SU-DHL-6 (cell line): ENCODE results near the gene CFAP54.

ENCODE experiments used
- H2AFZ ChIP-seq: fragments of 200-600 bp; sonication (generic); 2 replicates; pipeline ENCODE4 v1.6.1; 2014; ENCODE audit warnings: low read depth, mild to moderate bottlenecking, moderate library complexity, mixed read lengths, antibody characterized with exemption, low read length; ENCODE audit not compliant: severe bottlenecking
- H3F3A ChIP-seq: fragments of 200-600 bp; shearing (Covaris generic); 2 replicates; pipeline ENCODE4 v1.6.0; 2016; ENCODE audit warnings: antibody characterized with exemption, mild to moderate bottlenecking; ENCODE audit not compliant: insufficient read depth
- H3K27ac ChIP-seq: fragments of 200-600 bp; sonication (generic); 2 replicates; pipeline ENCODE4 v1.5.1; 2016; ENCODE audit warnings: low read depth, mild to moderate bottlenecking, low read length, moderate library complexity, mixed read lengths
- H3K27me3 ChIP-seq: fragments of 200-600 bp; sonication (generic), shearing (Covaris generic); 2 replicates; pipeline ENCODE4 v1.6.0; 2014; ENCODE audit warnings: mild to moderate bottlenecking, low read length
- H3K36me3 ChIP-seq: fragments of 200-600 bp; sonication (generic); 2 replicates; pipeline ENCODE4 v1.6.1; 2014; ENCODE audit warnings: mild to moderate bottlenecking, low read length, mixed read lengths
- H3K4me2 ChIP-seq: fragments of 300-600, 200-600 bp; shearing (Covaris generic), sonication (generic); 2 replicates; pipeline ENCODE4 v1.6.0; 2014; ENCODE audit warnings: low read length, low read depth, mild to moderate bottlenecking; ENCODE audit not compliant: poor library complexity, severe bottlenecking
- H3K4me3 ChIP-seq: fragments of 200-600 bp; sonication (generic); 2 replicates; pipeline ENCODE4 v1.5.1; 2014; ENCODE audit warnings: antibody characterized with exemption, low read length, mild to moderate bottlenecking, mixed read lengths; ENCODE audit not compliant: insufficient read depth, poor library complexity, severe bottlenecking
- H3K79me2 ChIP-seq: fragments of 200-600 bp; sonication (generic); 2 replicates; pipeline ENCODE4 v1.6.1; 2014; ENCODE audit warnings: mild to moderate bottlenecking, low read length, moderate library complexity; ENCODE audit not compliant: insufficient read depth
- H3K9ac ChIP-seq: fragments of 200-600 bp; sonication (generic); 2 replicates; pipeline ENCODE4 v1.7.0; 2014; ENCODE audit warnings: mild to moderate bottlenecking, low read length
- H3K9me2 ChIP-seq: fragments of 200-600 bp; sonication (generic); replicated peaks from 2 replicates; pipeline ENCODE4 v1.6.1; 2014; ENCODE audit warnings: low read length; ENCODE audit not compliant: insufficient read depth
- H3K9me3 ChIP-seq: fragments of 200-600 bp; sonication (generic); 2 replicates; pipeline ENCODE4 v1.6.1; 2014; ENCODE audit warnings: low read length, mixed read lengths; ENCODE audit not compliant: insufficient read depth
- H4K20me1 ChIP-seq: fragments of 200-600 bp; sonication (generic); 2 replicates; pipeline ENCODE4 v1.6.1; 2014; ENCODE audit warnings: low read depth, mild to moderate bottlenecking, antibody characterized with exemption, low read length, moderate library complexity, mixed read lengths
- CTCF ChIP-seq: fragments of 200-600 bp; sonication (generic); IDR thresholded peaks from one replicate; pipeline ENCODE4 v1.5.1; 2017; ENCODE audit warnings: antibody characterized with exemption, mild to moderate bottlenecking, low read length, moderate library complexity; ENCODE audit not compliant: insufficient read depth, poor library complexity, severe bottlenecking
- EZH2phosphoT487 ChIP-seq: fragments of 200-600 bp; sonication (generic), shearing (Covaris generic); conservative IDR thresholded peaks from 2 replicates; pipeline ENCODE4 v1.6.1; 2018; ENCODE audit warnings: mild to moderate bottlenecking, antibody characterized with exemption, low read length, moderate library complexity, mixed read lengths

Gene CFAP54

GRCh38 chr12:96889273-96889933 lies 400.0 kb downstream of the CFAP54 start:
- no peaks in the 10 kb centered on the region for H4K20me1 ChIP-seq
- no peaks in the 10 kb centered on the region for H3K79me2 ChIP-seq
- no peak overlapping the region for H3K27ac ChIP-seq
- no peak overlapping the region for H3K4me3 ChIP-seq
- no peaks in the 10 kb centered on the region for H3K27me3 ChIP-seq
- H3F3A ChIP-seq: no peaks in the 10 kb centered on the region
- no peaks in the 10 kb centered on the region for H3K36me3 ChIP-seq
- no peaks in the 10 kb centered on the region for H3K9me2 ChIP-seq
- no peak for TF ChIP-seq CTCF
- TF ChIP-seq EZH2phosphoT487: no peak
- H2AFZ ChIP-seq: no peak overlapping the region
- H3K9me3 ChIP-seq: no peaks in the 10 kb centered on the region
- no peak overlapping the region for H3K9ac ChIP-seq
- H3K4me2 ChIP-seq: no peak overlapping the region

- H3K9me2 ChIP-seq: no peaks in the 10 kb centered on the region
- no peaks in the 10 kb centered on the region for H4K20me1 ChIP-seq
- no peaks in the 10 kb centered on the region for H3K36me3 ChIP-seq
- TF ChIP-seq CTCF (no peak), EZH2phosphoT487 (no peak)
- H3K27ac ChIP-seq: no peak overlapping the region
- no peaks in the 10 kb centered on the region for H3K9me3 ChIP-seq
- H3K4me2 ChIP-seq: no peak overlapping the region
- H3K27me3 ChIP-seq: no peaks in the 10 kb centered on the region
- H3K9ac ChIP-seq: no peak overlapping the region
- H3K79me2 ChIP-seq: no peaks in the 10 kb centered on the region
- no peaks in the 10 kb centered on the region for H3F3A ChIP-seq
- H3K4me3 ChIP-seq: no peak overlapping the region
- no peak overlapping the region for H2AFZ ChIP-seq
Observed at GRCh38 chr12:96890331-96890730, 401.0 kb downstream of the CFAP54 start.

GRCh38 chr12:96892104-96892503 lies 402.7 kb downstream of the CFAP54 start:
- no peak overlapping the region for H3K27ac ChIP-seq
- H4K20me1 ChIP-seq: no peaks in the 10 kb centered on the region
- H3K4me3 ChIP-seq: no peak overlapping the region
- no peaks in the 10 kb centered on the region for H3K36me3 ChIP-seq
- no peaks in the 10 kb centered on the region for H3K9me2 ChIP-seq
- no peaks in the 10 kb centered on the region for H3F3A ChIP-seq
- H2AFZ ChIP-seq: no peak overlapping the region
- H3K9ac ChIP-seq: no peak overlapping the region
- no peak overlapping the region for H3K4me2 ChIP-seq
- no peaks in the 10 kb centered on the region for H3K27me3 ChIP-seq
- TF ChIP-seq EZH2phosphoT487: no peak
- TF ChIP-seq CTCF: no peak
- no peaks in the 10 kb centered on the region for H3K79me2 ChIP-seq
- no peaks in the 10 kb centered on the region for H3K9me3 ChIP-seq
